NCI-H2107 treated with DMSO at 0.1 percent for 48 hours (cell line): ENCODE data around the gene METAP2.

Experiments
- DNase-seq: peaks from one replicate; lab custom pipeline; 2025; ENCODE audit not compliant: unreplicated experiment; lab: John Stamatoyannopoulos, UW

The METAP2 gene

GRCh38 chr12:95509300-95509699, 35.3 kb downstream of the METAP2 start:
- DNase-seq = no peak

- no peak for DNase-seq
These were observed 38.0 kb downstream of the METAP2 start for GRCh38 chr12:95511977-95512376.

- DNase-seq = no peak
These were observed 39.6 kb downstream of the METAP2 start for GRCh38 chr12:95513599-95513998.

DNA sequence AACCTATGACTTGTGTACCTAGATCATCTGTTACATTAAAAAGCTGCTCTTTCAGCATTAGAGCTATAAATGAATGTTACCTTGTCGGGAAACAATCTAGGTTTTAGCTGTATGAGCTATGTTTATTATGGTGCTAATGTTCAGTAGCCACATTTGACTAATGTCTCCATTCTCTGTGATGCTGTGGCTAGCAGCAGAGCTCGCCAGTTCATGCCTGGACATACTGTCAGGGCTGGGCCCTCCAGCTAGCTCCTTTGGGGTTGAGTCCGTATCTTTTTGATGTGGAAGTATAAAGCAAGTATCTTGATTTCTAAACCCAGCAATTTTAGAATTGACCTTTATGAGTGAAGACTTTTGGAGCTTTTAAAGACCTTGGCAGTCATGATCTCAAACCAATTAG, 41.2 kb downstream of the METAP2 start:
- no peak for DNase-seq

DNA sequence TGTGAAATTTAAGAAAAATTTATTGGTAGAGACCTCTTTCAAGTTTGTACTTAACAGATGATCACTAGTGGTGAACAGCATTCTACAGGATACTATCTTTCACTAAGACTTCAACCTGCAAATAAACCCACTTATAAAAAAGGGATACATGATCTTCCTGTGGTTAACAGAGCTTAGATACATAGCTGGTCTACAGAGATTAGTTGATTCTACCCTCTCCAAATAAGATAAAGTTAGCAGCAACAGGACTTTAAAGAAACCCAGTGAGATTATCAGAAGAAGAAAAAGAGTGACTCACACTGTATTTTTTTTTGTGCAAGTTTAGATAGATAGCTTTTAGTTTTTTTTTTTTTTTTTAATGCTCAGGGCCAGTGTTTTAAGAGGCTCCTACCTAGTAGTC, 42.8 kb downstream of the METAP2 start:
- DNase-seq = no peak

GRCh38 chr12:95517246-95517645, 43.3 kb downstream of the METAP2 start:
- DNase-seq = no peak

DNA sequence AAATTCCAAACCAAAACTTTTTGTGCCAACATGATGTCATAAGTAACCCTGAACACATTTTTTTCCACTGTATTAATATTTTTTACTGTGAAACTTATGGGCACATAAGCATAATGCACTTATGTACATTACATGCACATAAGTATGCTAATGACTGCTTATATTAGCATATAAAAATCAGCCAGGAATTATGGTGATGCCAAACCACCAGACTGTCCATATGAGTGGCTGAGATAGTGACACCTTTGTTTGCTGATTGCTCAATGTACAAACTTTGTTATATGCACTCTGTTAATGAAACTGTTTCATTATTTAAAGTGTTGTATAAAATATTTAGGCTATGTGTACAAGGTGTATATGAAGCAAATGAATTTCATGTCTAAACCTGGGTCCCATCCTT, 45.0 kb downstream of the METAP2 start:
- no peak for DNase-seq

DNA sequence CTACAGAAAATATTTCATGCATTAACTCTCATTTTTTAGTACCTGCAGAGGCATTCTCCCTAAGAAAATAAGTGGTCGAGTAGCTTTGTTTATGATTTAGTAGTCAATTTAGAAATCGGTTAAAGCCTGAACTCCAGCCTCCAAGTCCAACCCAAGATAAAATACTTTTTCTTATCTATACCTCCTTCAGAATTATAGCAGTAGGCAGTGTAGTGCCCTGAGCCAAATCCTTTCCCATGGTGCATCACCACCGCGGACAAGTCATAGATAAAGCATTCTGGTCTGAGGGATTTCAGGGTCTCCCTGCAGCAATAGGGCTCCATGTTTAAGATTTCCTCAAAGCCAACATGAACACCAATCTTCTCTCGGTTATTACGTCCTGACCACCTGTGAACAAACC, 46.9 kb downstream of the METAP2 start:
- no peak for DNase-seq

GRCh38 chr12:95522692-95523091, 48.7 kb downstream of the METAP2 start:
- DNase-seq = no peak

- DNase-seq = no peak
These were observed 54.5 kb downstream of the METAP2 start for GRCh38 chr12:95528431-95528830.

- no peak for DNase-seq
These were observed 55.8 kb downstream of the METAP2 start for GRCh38 chr12:95529693-95530225.

DNA sequence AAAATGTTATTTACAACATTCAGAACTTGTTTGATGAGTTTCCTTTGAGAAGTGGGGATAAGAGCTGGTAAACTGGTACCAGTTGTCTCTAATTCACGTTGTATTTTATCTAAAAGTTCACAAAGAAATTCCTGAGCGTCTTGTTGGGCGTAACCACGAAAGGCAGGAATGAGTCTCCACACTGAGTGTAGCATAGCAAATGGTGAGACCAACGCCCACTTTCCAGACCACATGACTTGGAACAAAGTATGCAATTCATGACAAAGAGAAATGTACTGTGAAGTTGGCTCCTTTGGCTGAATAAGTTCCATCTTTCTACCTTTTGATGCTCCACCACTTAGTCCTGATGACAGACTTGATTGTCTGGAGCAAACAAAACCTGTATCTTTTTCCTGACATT, 58.9 kb downstream of the METAP2 start:
- no peak for DNase-seq

DNA sequence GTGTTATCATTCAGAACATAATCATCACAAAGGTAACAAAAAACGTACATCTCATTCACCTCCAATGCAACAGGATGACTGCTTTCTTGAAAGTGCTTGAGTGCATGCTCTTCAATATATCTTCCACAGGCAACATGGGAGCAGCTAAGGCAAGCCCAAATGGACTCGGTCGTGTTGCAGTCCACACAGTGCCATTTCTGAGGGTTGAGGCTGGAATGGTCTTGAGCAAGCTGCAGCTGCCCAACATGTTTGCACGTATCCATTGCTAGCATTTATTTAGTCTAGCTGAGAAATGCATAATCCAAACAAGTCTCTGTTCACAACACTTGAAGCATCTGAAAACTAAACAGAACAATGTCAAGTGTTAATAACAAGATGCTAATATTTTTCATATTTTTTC, 60.0 kb downstream of the METAP2 start:
- no peak for DNase-seq

DNA sequence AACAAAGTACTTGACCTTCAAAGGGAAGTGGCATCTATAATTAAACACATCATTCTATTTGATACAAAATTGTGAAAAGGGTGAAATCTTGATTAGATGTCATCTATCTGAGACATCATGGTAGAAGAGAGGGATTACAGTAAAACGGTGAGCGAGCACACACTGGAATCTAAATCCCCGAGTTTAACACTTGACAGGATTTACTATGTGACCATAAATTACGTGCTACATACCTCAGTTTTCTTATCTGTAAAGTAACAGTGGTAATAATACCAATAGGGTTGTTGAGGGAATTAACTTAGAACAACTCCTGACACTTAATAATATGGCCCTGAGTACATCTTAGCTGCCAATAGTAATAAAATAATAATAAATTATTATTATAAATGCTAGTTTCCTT, 64.1 kb downstream of the METAP2 start:
- DNase-seq = no peak

- no peak for DNase-seq
These were observed 64.7 kb downstream of the METAP2 start for GRCh38 chr12:95538656-95539055.

DNA sequence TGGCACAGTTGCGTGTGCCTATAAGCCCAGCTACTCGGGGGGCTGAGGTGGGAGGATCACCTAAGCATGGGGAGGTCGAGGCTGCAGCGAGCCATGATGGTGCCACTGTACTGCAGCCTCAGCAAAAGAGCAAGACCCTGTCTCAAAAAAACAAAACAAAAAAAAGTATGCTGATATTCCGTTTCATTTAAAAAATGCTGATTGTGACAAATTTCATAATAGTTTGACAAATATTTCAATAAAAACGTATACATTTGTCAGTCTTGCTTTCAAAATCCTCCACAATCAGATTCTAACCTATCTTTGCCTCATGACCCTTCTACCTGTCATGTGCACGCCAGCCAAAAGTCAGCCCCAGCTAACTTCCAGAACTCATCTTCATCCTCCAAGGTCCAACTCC, 67.5 kb downstream of the METAP2 start:
- no peak for DNase-seq

DNA sequence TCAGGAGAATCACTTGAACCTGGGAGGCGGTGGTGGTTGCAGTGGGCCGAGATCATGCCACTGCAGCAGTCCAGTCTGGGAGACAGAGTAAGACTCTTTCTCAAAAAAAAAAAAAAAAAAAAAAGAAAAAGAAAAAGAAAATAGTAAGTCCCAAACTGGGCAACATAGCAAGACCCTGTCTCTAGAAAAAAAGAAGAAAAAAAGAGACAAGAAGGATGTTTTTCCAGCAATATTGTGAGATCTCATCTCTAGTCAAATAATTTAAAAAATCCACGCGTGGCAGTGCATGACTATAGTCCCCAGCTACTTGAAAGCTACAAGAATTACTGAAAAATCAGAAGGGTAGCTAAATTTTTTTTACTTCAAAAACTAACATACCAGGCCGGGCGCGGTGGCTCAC, 69.4 kb downstream of the METAP2 start:
- DNase-seq = no peak

GRCh38 chr12:95544756-95545155, 70.8 kb downstream of the METAP2 start:
- no peak for DNase-seq

- DNase-seq = no peak
These were observed 71.4 kb downstream of the METAP2 start for GRCh38 chr12:95545303-95545702.

DNA sequence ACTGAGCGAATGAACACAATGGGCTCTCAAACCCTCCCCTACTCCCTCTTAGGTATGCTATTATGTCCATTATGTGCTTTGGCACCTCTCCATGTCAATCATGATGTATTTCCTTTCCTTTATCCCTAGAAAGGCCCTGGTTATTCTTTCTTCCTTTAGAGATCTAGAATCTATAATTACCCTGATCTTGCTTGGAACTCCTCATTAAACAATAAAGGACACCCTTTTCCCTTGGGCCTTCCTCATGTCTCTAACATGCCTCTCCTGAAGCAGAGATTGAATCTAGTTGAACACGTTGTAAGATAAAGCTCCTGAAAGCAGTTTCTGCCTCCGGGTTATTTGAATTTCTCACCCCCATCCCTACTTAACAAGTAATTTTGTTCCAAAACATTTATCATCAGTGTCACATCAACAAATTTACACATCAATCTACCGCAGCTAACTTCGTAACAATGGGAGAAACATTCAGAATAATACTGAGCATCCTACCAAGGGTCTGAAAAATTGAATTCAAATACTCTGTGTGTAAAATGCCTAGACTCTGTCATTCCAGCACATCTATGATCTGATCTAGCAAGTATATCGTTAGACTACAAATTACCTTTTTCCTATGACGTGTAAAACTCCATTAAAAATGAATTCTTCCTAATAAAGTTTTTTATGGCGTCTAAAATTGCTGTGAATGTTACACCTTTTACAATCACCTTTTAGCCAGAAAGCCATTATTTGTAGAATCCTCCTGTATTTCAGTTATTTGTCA, 72.0 kb downstream of the METAP2 start:
- peak; percentile 71 for DNase-seq

GRCh38 chr12:95546491-95546813, 72.5 kb downstream of the METAP2 start:
- DNase-seq = no peak

GRCh38 chr12:95547522-95548055, 73.6 kb downstream of the METAP2 start:
- DNase-seq = no peak

DNA sequence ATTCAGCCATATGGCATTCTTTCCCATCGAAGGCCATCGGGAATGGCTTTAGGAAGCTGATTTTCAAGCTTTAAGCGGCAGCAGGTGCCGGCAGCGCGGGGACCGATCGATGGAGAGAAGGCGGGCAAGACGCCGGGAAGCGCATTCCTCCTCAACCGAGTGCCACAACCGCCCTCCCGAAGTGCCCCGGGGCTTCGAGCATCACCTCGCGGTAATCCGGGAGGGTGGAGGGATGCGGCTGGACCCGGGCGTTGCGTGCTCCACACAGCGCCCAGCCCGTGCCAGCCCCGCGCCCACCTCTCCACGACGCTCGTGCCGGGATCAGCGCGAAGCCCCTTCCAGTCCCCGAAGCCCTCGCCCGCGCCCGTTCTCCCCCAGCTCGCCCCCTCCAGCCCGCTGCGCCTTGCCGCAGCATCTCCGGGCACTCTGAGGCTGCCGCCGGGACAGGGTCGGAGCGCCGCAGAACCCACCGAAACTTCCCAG, 74.1 kb downstream of the METAP2 start:
- peak; percentile 36 for DNase-seq
